ENCODE data around the gene ILDR1. TPM values are rescaled to one million over a fixed set of nuclear protein-coding genes. Genes with fewer than 3 reads are reported as not detected.

The ILDR1 gene
- total and polyA plus RNA-seq, 2 of the 8 experiments (the other 6 are each of a cell fraction or from before 2014, with no cell fraction given): 1.8 TPM

GRCh38 chr3:122011396-122011795 is 10.7 kb downstream of the ILDR1 start:
- TF ChIP-seq KDM4A (IDR thresholded peaks at IDR 0.05; ENCODE audit: low read depth, low read length, severe bottlenecking) (no peak), SRF (IDR thresholded peaks at IDR 0.05; ENCODE audit: low read depth, low read length) (no peak)
- H3K79me2 ChIP-seq (ENCODE audit: control insufficient read depth in 1 of 2, insufficient read depth in 2 of 2, low read length in 2 of 2): no peaks in the 10 kb centered on the region
- WGBS, 2 experiments (ENCODE audit: extremely low coverage in 1 of 2, insufficient coverage in 1 of 2, insufficient read length in 1 of 2, insufficient replicate concordance in 2 of 2, low coverage in 1 of 2, low lambda C conversion rate in 2 of 2, missing lambda C conversion rate in 1 of 2): 81% methylated on average over 4 of the region's 4 CpGs; no CpG with 5 or more reads in 1 of the 2 experiments
- CTCF ChIA-PET (ENCODE audit: partially characterized antibody): interaction anchor here (2.3 to 9.6 kb wide), 3 partner anchors 9 to 14 kb away, joined by 9 to 64 read pairs (median 10); no protein-coding TSS in a partner anchor
- H3K27me3 ChIP-seq (replicated peaks in 1 of 4; ENCODE audit: control insufficient read depth in 3 of 4, extremely low read depth in 1 of 4, insufficient read depth in 3 of 4, low read length in 3 of 4): no peaks in the 10 kb centered on the region
- no peak overlapping the region for H3K23ac ChIP-seq (ENCODE audit: insufficient read length)
- H2BK120ac ChIP-seq (replicated peaks; ENCODE audit: low read depth, low read length): no peak overlapping the region
- H3K23me2 ChIP-seq (ENCODE audit: low read depth, low read length): no peaks in the 10 kb centered on the region
- no peak overlapping the region for H2BK5ac ChIP-seq (ENCODE audit: low read depth, low read length)
- no peak overlapping the region for H4K8ac ChIP-seq (ENCODE audit: extremely low read depth, insufficient read depth, low read length)
- H2AFZ ChIP-seq (ENCODE audit: low read length): no peak overlapping the region
- H3K18ac ChIP-seq (ENCODE audit: extremely low read depth, low read length): no peak overlapping the region
- FAIRE-seq: no peak
- H2BK20ac ChIP-seq (ENCODE audit: low read length): no peak overlapping the region
- H3K36me3 ChIP-seq (ENCODE audit: control insufficient read depth in 2 of 4, insufficient read depth in 4 of 4, low read length in 3 of 4): no peaks in the 10 kb centered on the region
- H3K14ac ChIP-seq (ENCODE audit: insufficient read length): no peak overlapping the region
- H3K27ac ChIP-seq (ENCODE audit: low read depth, low read length): no peak overlapping the region
- no peak overlapping the region for H3K4me2 ChIP-seq (ENCODE audit: insufficient read depth in 1 of 2, low read depth in 2 of 2, low read length in 2 of 2)
- H4K91ac ChIP-seq (replicated peaks; ENCODE audit: insufficient read length, low read length): no peak overlapping the region
- DNase-seq (ENCODE audit: low read depth in 1 of 2, low spot score in 2 of 2): no peak
- no peaks in the 10 kb centered on the region for H3K79me1 ChIP-seq (ENCODE audit: low read depth, low read length)
- H3K4me1 ChIP-seq (replicated peaks in 1 of 4; ENCODE audit: control insufficient read depth in 3 of 4, insufficient read depth in 4 of 4, low read length in 3 of 4): peaks cover 0 to 4% (median 0%) of the 10 kb centered on the region in 4 experiments; a peak in 1 of 7 replicates
- H3K56ac ChIP-seq (replicated peaks; ENCODE audit: insufficient read length, low read depth, low read length): no peak overlapping the region
- H2AK5ac ChIP-seq (ENCODE audit: low read depth, low read length): no peak overlapping the region
- POLR2A ChIA-PET (ENCODE audit: partially characterized antibody): interaction anchor here (0.6 kb wide), 1 partner anchor 10 kb away, joined by 4 read pairs; no protein-coding TSS in a partner anchor
- H2BK15ac ChIP-seq (ENCODE audit: low read length): no peak overlapping the region
- no peak overlapping the region for H3K4me3 ChIP-seq (ENCODE audit: extremely low read depth in 1 of 4, insufficient read depth in 2 of 4, low read depth in 3 of 4, low read length in 4 of 4)
- H4K5ac ChIP-seq (ENCODE audit: insufficient read length, low read depth, low read length): no peak overlapping the region
- H3K9me3 ChIP-seq (ENCODE audit: insufficient read depth in 2 of 2, low read depth in 1 of 2, low read length in 1 of 2): no peaks in the 10 kb centered on the region
- H3K9ac ChIP-seq (replicated peaks in 1 of 4; ENCODE audit: extremely low read depth in 1 of 4, low read depth in 3 of 4, low read length in 3 of 4): no peak overlapping the region
- no peak overlapping the region for H2BK12ac ChIP-seq (ENCODE audit: low read depth, low read length)
- H3K4ac ChIP-seq (replicated peaks; ENCODE audit: insufficient read length, low read depth, low read length): no peak overlapping the region
- H4K20me1 ChIP-seq (replicated peaks in 1 of 2; ENCODE audit: control insufficient read depth in 1 of 2, insufficient read depth in 2 of 2, low read length in 2 of 2): no peaks in the 10 kb centered on the region

Data from H1 (cell line).